ENCODE data around the gene EMC9. TPM values are rescaled to one million over a fixed set of nuclear protein-coding genes. Genes with fewer than 3 reads are reported as not detected.

The EMC9 gene
- total RNA-seq, 2 experiments from 2014 or later, result 45.0 to 51.7 TPM

- H3K27ac Mint-ChIP-seq, result peak overlapping the region; percentile 26
- peaks cover 46% of the 10 kb centered on the region for H3K4me1 Mint-ChIP-seq
- no peaks in the 10 kb centered on the region for H3K27me3 Mint-ChIP-seq
- H3K36me3 Mint-ChIP-seq (ENCODE audit: low read depth), result peaks cover 62% of the 10 kb centered on the region
- no peaks in the 10 kb centered on the region for H3K9me3 Mint-ChIP-seq
- ChIA-PET POLR2A (interaction anchor here (0.6 to 21.9 kb wide), 5 partner anchors 6 to 63 kb away, joined by 3 to 456 read pairs (median 8); partner anchors contain the start of genes DCAF11, IPO4, IRF9 and REC8), CTCF (no interaction called here)
- no peak for DNase-seq
- peak overlapping the region; percentile 46 for H3K4me3 Mint-ChIP-seq
These were observed 31.0 kb upstream of the EMC9 start for GRCh38 chr14:24172261-24172860.

DNA sequence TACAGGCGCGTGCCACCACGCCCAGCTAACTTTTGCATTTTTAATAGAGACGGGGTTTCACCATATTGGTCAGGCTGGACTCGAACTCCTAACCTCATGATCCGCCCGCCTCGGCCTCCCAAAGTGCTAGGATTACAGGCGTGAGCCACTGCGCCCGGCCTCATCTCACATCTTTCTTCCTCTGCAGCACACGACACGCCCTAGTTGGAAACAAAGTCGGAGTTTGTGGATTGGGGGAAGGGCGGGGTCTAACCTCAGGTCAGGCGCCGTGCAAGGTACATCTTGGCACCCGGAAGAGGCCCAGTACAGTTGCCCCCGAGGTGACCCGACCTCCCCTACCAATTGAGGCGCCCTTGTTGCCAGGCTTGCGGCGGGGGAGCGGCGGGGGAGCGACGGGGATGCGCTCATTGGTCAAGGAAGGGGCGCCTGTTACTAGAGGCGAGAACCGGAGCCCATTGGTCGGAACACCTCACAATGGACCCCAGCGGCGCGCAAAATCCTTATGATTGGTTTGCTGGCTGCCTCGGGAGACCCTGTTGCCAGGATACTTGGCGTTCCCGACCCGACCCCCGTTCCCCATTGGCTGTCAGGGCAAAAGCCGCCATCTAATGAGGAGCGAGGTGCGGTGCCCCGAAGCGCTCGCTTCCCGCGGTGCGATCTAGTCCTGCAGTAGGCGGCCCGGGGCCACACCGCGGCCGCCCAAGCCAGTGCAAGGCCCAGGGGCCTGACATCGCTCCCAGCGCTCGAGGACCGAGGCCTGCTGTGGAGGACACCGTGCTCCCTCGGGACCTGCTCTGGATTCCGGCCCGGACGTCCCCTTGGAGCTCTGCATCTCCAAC, 30.2 kb upstream of the EMC9 start, which contains the start of gene REC8:
Gene REC8, plus strand, starts transcription at position 659 of the 839 bp plus-strand sequence. CDS start 473 bp downstream, outside the sequence.
- H3K27me3 Mint-ChIP-seq, result no peaks in the 10 kb centered on the region
- peaks cover 62% of the 10 kb centered on the region for H3K36me3 Mint-ChIP-seq (ENCODE audit: low read depth)
- peak within 1 kb of the TSS; percentile 67 for H3K4me3 Mint-ChIP-seq
- H3K27ac Mint-ChIP-seq, result peak within 1 kb of the TSS; percentile 79
- peaks cover 50% of the 10 kb centered on the region for H3K4me1 Mint-ChIP-seq
- CTCF ChIA-PET, result interaction anchor here (0.7 to 3.2 kb wide), 2 partner anchors 11 to 114 kb away, joined by 3 to 15 read pairs; partner anchors contain the start of gene IRF9
- H3K9me3 Mint-ChIP-seq, result no peaks in the 10 kb centered on the region
- peak; percentile 74 for DNase-seq
- POLR2A ChIA-PET, result interaction anchor here (0.6 to 21.9 kb wide), 8 partner anchors 5 to 77 kb away, joined by 3 to 652 read pairs (median 8); partner anchors contain the start of genes DCAF11, EMC9, IPO4 and IRF9

DNA sequence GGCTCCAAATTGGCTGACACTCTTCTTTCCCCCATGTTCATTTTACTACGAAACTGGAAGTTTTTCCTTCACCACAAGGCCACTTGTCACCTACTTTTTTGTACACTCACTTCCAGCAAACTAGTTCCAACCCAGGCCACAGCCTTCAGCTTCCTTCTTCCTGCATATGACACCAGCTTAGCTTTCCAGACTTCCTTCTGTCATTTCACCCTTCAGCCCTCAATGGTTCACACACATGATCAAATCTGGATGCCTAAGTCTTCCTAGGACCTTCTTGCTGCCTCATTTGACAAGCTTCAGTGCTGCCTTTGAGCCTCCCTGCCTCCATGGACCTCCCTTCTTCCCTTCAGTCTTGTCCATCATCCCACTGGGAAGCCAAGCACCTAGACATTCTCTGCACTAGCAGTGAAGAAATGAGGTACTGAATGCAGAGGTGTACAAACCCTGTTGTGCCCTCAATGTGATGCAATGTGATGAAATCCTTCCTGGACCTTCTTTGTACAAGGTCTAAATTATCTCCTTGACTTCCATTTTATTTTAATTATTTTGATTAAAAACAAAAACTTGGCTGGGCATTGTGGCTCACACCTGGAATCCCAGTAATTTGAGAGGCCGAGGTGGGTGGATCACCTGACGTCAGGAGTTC, 26.2 kb upstream of the EMC9 start:
- H3K27me3 Mint-ChIP-seq, result no peaks in the 10 kb centered on the region
- H3K4me3 Mint-ChIP-seq, result no peak overlapping the region
- H3K9me3 Mint-ChIP-seq, result no peaks in the 10 kb centered on the region
- peaks cover 72% of the 10 kb centered on the region for H3K4me1 Mint-ChIP-seq
- CTCF ChIA-PET, result no interaction called here
- peaks cover 79% of the 10 kb centered on the region for H3K36me3 Mint-ChIP-seq (ENCODE audit: low read depth)
- DNase-seq, result no peak
- POLR2A ChIA-PET, result interaction anchor here (0.7 to 18.6 kb wide), 5 partner anchors 12 to 28 kb away, joined by 3 to 652 read pairs (median 6); partner anchors contain the start of genes EMC9, IPO4, PSME1 and PSME2
- H3K27ac Mint-ChIP-seq, result peak overlapping the region; percentile 57

DNA sequence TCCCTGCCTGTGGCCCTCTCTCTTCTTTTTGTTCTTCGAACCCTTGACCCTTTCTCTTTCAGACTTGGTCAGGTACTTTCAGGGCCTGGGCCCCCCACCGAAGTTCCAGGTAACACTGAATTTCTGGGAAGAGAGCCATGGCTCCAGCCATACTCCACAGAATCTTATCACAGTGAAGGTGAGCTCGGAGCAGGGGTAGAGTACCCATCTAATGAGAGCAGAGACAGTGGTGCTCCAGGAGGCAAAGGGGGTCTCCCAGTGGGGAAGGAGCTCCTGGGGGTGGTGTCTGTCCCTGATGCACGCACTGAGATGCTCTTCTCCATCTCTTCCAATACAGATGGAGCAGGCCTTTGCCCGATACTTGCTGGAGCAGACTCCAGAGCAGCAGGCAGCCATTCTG, 24.4 kb upstream of the EMC9 start:
- Mint-ChIP-seq H3K4me1 (peaks cover 67% of the 10 kb centered on the region), H3K27ac (no peak overlapping the region), H3K27me3 (no peaks in the 10 kb centered on the region), H3K4me3 (no peak overlapping the region), H3K36me3 (ENCODE audit: low read depth) (peaks cover 84% of the 10 kb centered on the region), H3K9me3 (no peaks in the 10 kb centered on the region)
- CTCF ChIA-PET, result no interaction called here
- POLR2A ChIA-PET, result interaction anchor here (0.8 to 18.6 kb wide), 6 partner anchors 15 to 57 kb away, joined by 4 to 652 read pairs (median 8); partner anchors contain the start of genes CHMP4A, DCAF11, EMC9 and IPO4
- DNase-seq, result no peak

DNA sequence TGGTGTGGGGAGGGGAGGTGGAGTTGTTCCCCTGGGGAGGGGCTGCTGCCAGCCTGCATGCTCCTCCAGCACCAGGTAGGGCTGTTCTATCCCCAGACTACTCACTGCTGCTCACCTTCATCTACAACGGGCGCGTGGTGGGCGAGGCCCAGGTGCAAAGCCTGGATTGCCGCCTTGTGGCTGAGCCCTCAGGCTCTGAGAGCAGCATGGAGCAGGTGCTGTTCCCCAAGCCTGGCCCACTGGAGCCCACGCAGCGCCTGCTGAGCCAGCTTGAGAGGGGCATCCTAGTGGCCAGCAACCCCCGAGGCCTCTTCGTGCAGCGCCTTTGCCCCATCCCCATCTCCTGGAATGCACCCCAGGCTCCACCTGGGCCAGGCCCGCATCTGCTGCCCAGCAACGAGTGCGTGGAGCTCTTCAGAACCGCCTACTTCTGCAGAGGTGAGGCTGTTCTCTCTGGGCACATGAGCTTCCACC, 23.2 kb upstream of the EMC9 start:
- no peaks in the 10 kb centered on the region for H3K27me3 Mint-ChIP-seq

GRCh38 chr14:24162093-24162492, 20.7 kb upstream of the EMC9 start:
- Mint-ChIP-seq H3K4me1 (peaks cover 60% of the 10 kb centered on the region), H3K27ac (peak overlapping the region; percentile 100), H3K36me3 (ENCODE audit: low read depth) (peaks cover 91% of the 10 kb centered on the region), H3K4me3 (peak overlapping the region; percentile 100), H3K27me3 (no peaks in the 10 kb centered on the region), H3K9me3 (no peaks in the 10 kb centered on the region)
- DNase-seq, result peak; percentile 27
- ChIA-PET CTCF (interaction anchor here (0.8 to 3.4 kb wide), 21 partner anchors 11 to 145 kb away, joined by 3 to 76 read pairs (median 12); partner anchors contain the start of genes CHMP4A, CIDEB, DCAF11 and EMC9), POLR2A (interaction anchor here (0.7 to 18.6 kb wide), 38 partner anchors 18 to 1155 kb away, joined by 3 to 652 read pairs (median 10); partner anchors contain the start of genes CARMIL3, CBLN3, CHMP4A and CIDEB)

More for the DNA sequence above, 23.2 kb upstream of the EMC9 start:
- Mint-ChIP-seq H3K9me3 (no peaks in the 10 kb centered on the region), H3K4me3 (peak overlapping the region; percentile 47), H3K27ac (peak overlapping the region; percentile 58), H3K4me1 (peaks cover 71% of the 10 kb centered on the region), H3K36me3 (ENCODE audit: low read depth) (peaks cover 87% of the 10 kb centered on the region)
- DNase-seq, result no peak
- POLR2A ChIA-PET, result interaction anchor here (0.7 to 18.6 kb wide), 8 partner anchors 16 to 106 kb away, joined by 3 to 652 read pairs (median 6); partner anchors contain the start of genes DCAF11, EMC9, IPO4 and PSME1
- CTCF ChIA-PET, result no interaction called here

DNA sequence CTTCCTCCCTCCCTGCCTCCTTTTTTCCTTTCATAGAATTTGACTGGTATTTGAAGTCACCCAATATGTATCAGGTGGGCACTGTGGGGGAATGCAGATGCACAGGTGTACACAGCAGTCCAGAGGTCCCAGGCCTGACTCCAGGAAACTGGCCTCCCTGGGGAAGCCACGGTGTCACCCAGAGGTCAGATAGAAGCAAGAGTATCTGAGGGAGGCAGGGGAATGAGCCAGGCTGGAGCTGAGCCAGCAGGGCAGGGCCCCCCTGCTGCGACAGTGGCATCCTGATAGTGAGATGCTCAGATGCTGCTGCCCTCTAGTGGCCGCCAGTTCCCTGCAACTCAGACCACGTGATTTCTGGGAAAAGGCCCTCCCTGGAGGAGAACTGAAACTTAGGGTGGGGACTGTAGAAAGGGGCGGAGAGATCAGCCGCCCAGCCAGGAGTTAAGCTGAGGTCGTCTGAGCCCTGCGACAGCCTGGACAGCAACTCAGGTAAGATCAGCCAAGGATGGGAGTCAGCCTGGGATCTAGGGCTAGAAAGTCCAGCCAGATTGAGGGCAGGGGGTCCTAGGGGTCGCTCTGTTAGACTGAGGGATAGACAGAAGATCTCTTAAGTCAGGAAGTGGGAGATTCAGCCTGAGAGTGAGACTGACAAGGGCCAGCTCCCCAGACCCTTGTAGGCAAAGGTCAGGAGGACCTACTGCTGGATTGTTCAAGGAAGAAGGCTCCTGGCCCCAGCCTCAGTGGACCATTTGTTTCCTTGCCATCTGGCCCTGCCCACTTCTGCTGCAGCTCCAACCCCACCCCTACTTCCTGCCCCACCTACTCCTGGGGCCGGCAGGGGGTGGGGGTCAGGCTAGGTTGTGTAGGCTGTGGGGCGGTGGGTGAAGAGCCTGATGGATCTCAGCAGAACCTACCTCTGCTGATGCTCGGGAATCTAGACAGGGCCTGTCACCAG, 19.7 kb upstream of the EMC9 start, which contains the start of gene IRF9:
Gene IRF9, plus strand, starts transcription at position 416 of the 955 bp plus-strand sequence. CDS start 880 bp downstream, outside the sequence.
- H3K36me3 Mint-ChIP-seq (ENCODE audit: low read depth), result peaks cover 88% of the 10 kb centered on the region
- POLR2A ChIA-PET, result interaction anchor here (0.7 to 18.6 kb wide), 48 partner anchors 17 to 1154 kb away, joined by 3 to 652 read pairs (median 7); partner anchors contain the start of genes CARMIL3, CBLN3, CHMP4A and CIDEB
- H3K4me3 Mint-ChIP-seq, result peak within 1 kb of the TSS; percentile 100
- DNase-seq, result peak; percentile 99
- H3K4me1 Mint-ChIP-seq, result peaks cover 56% of the 10 kb centered on the region
- no peaks in the 10 kb centered on the region for H3K9me3 Mint-ChIP-seq
- H3K27me3 Mint-ChIP-seq, result no peaks in the 10 kb centered on the region
- CTCF ChIA-PET, result interaction anchor here (0.7 to 3.4 kb wide), 38 partner anchors 9 to 271 kb away, joined by 3 to 76 read pairs (median 7); partner anchors contain the start of genes CHMP4A, CIDEB, DCAF11 and EMC9
- peak within 1 kb of the TSS; percentile 100 for H3K27ac Mint-ChIP-seq

GRCh38 chr14:24160499-24160849, 19.1 kb upstream of the EMC9 start:
- Mint-ChIP-seq H3K4me1 (peaks cover 52% of the 10 kb centered on the region), H3K4me3 (peak overlapping the region; percentile 100), H3K36me3 (ENCODE audit: low read depth) (peaks cover 87% of the 10 kb centered on the region)

GRCh38 chr14:24159777-24160498, 18.5 kb upstream of the EMC9 start:
- Mint-ChIP-seq H3K4me3 (no peak overlapping the region), H3K4me1 (peaks cover 47% of the 10 kb centered on the region), H3K27me3 (no peaks in the 10 kb centered on the region), H3K36me3 (ENCODE audit: low read depth) (peaks cover 87% of the 10 kb centered on the region), H3K9me3 (no peaks in the 10 kb centered on the region), H3K27ac (peak overlapping the region; percentile 100)
- ChIA-PET CTCF (interaction anchor here (0.8 to 3.4 kb wide), 22 partner anchors 9 to 272 kb away, joined by 3 to 76 read pairs (median 13); partner anchors contain the start of genes CIDEB, DCAF11, EMC9 and IPO4), POLR2A (interaction anchor here (0.9 to 18.6 kb wide), 23 partner anchors 16 to 271 kb away, joined by 3 to 652 read pairs (median 22); partner anchors contain the start of genes CBLN3, CHMP4A, CIDEB and DCAF11)
- DNase-seq, result no peak

More at GRCh38 chr14:24160499-24160849, 19.1 kb upstream of the EMC9 start:
- no peak for DNase-seq
- ChIA-PET CTCF (interaction anchor here (0.7 to 3.4 kb wide), 33 partner anchors 9 to 271 kb away, joined by 3 to 76 read pairs (median 8); partner anchors contain the start of genes CHMP4A, CIDEB, DCAF11 and EMC9), POLR2A (interaction anchor here (0.8 to 18.6 kb wide), 35 partner anchors 17 to 858 kb away, joined by 3 to 652 read pairs (median 12); partner anchors contain the start of genes CARMIL3, CBLN3, CHMP4A and CIDEB)
- peak overlapping the region; percentile 100 for H3K27ac Mint-ChIP-seq
- no peaks in the 10 kb centered on the region for H3K9me3 Mint-ChIP-seq
- no peaks in the 10 kb centered on the region for H3K27me3 Mint-ChIP-seq

GRCh38 chr14:24157331-24157730, 15.9 kb upstream of the EMC9 start:
- POLR2A ChIA-PET, result interaction anchor here (0.8 to 18.6 kb wide), 3 partner anchors 14 to 63 kb away, joined by 3 to 652 read pairs (median 4); partner anchors contain the start of genes EMC9, PSME1, PSME2 and RNF31
- no peaks in the 10 kb centered on the region for H3K9me3 Mint-ChIP-seq
- DNase-seq, result no peak
- H3K27ac Mint-ChIP-seq, result peak overlapping the region; percentile 32
- no peaks in the 10 kb centered on the region for H3K27me3 Mint-ChIP-seq
- H3K36me3 Mint-ChIP-seq (ENCODE audit: low read depth), result peaks cover 79% of the 10 kb centered on the region
- CTCF ChIA-PET, result interaction anchor here (0.9 kb wide), 1 partner anchor 49 kb away, joined by 3 read pairs; no protein-coding TSS in a partner anchor
- no peak overlapping the region for H3K4me3 Mint-ChIP-seq
- H3K4me1 Mint-ChIP-seq, result peaks cover 29% of the 10 kb centered on the region

All from activated CD4-positive, alpha-beta memory T cell treated with anti-CD3 and anti-CD28 coated beads, Interleukin-2, amount 10 ng/mL, durations not matched to agents 7 days and 5 days (primary cell).